HG02885 (cell line): ENCODE results near the gene FAM98B.
A peak's percentile ranks its signal among the peaks of the same experiment; 100 is the strongest.

ENCODE experiments used
- ATAC-seq: cut with Tn5 transposase; IDR thresholded peaks from one replicate; pipeline ENCODE4 v1.9.1; 2021; ENCODE audit warnings: mild to moderate bottlenecking; ENCODE audit not compliant: unreplicated experiment, poor library complexity

The FAM98B gene

GRCh38 chr15:38460543-38460942 lies 6.6 kb downstream of the FAM98B start:
- ATAC-seq, result no peak

- peak; percentile 93 for ATAC-seq
Observed at GRCh38 chr15:38461066-38461833, 7.3 kb downstream of the FAM98B start.

GRCh38 chr15:38463893-38464292 lies 10.0 kb downstream of the FAM98B start:
- ATAC-seq, result no peak

- ATAC-seq, result no peak
Observed at GRCh38 chr15:38464675-38465074, 10.7 kb downstream of the FAM98B start.

GRCh38 chr15:38470816-38471215 lies 16.9 kb downstream of the FAM98B start:
- no peak for ATAC-seq

GRCh38 chr15:38471974-38472373 lies 18.0 kb downstream of the FAM98B start:
- no peak for ATAC-seq

- ATAC-seq, result peak; percentile 98
Observed at GRCh38 chr15:38474155-38474757, 20.3 kb downstream of the FAM98B start.

GRCh38 chr15:38475361-38475760 lies 21.4 kb downstream of the FAM98B start:
- ATAC-seq, result no peak

GRCh38 chr15:38476120-38476519 lies 22.2 kb downstream of the FAM98B start:
- ATAC-seq, result no peak

GRCh38 chr15:38477637-38478036 lies 23.7 kb downstream of the FAM98B start:
- ATAC-seq, result no peak

- ATAC-seq, result no peak
Observed at GRCh38 chr15:38479266-38479665, 25.3 kb downstream of the FAM98B start.

GRCh38 chr15:38479756-38480155 lies 25.8 kb downstream of the FAM98B start:
- no peak for ATAC-seq

- ATAC-seq, result no peak
Observed at GRCh38 chr15:38481113-38481512, 27.2 kb downstream of the FAM98B start.

- no peak for ATAC-seq
Observed at GRCh38 chr15:38481761-38482160, 27.8 kb downstream of the FAM98B start.

- no peak for ATAC-seq
Observed at GRCh38 chr15:38482572-38482971, 28.6 kb downstream of the FAM98B start.

GRCh38 chr15:38486936-38487335 lies 33.0 kb downstream of the FAM98B start:
- ATAC-seq, result no peak

GRCh38 chr15:38487378-38487777 lies 33.5 kb downstream of the FAM98B start:
- ATAC-seq, result no peak

- no peak for ATAC-seq
Observed at GRCh38 chr15:38490242-38490922, 36.5 kb downstream of the FAM98B start.

GRCh38 chr15:38496151-38496550 lies 42.2 kb downstream of the FAM98B start:
- no peak for ATAC-seq

- no peak for ATAC-seq
Observed at GRCh38 chr15:38499651-38500050, 45.7 kb downstream of the FAM98B start.

- ATAC-seq, result no peak
Observed at GRCh38 chr15:38503496-38503895, 49.6 kb downstream of the FAM98B start.
